SH-SY5Y (cell line): ENCODE data around the gene SLC25A21.

Experiments used
- GATA2 ChIP-seq: IDR thresholded peaks from 2 replicates; pipeline ENCODE4 v1.6.1; 2011; ENCODE audit warnings: mild to moderate bottlenecking, low read depth, low read length
- GATA3 ChIP-seq: IDR thresholded peaks from 2 replicates; pipeline ENCODE4 v1.6.1; 2011; ENCODE audit warnings: low read depth, mild to moderate bottlenecking, low read length, moderate library complexity

DNA sequence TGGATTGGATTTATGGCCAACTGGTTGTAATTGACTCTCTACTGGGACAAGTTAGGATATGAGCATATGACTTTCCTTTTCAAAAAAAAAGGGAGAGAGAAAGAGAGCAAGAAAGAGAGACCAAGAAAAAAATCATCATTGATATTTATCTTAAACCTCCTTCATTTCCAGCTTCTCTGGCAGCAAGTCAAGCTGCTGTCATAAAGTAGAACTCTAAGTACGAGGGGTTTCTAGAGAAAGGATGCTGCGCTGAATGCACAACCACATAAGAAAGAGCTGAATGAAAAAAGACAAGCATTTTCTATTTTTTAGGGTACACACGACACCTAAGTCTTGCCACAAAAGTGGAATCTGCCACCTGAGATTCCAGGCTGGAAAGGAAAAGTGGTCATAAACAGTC, 182.6 kb downstream of the SLC25A21 start:
- TF ChIP-seq GATA2 (no peak), GATA3 (no peak)
